ENCODE data around the gene POTEI. TPM values are rescaled to one million over a fixed set of nuclear protein-coding genes. Genes with fewer than 3 reads are reported as not detected.
"Not testable (repeated sequence)": the region's sequence is repeated elsewhere in the genome, so short reads cannot be mapped to it uniquely, and the experiment has no call there.

POTEI gene
- not detected for total RNA-seq

GRCh38 chr2:130509228-130509627 lies at the start of gene POTEI:
POTEI (minus strand) TSS chr2:130509328; CDS start chr2:130509235, 93 bp downstream.
- not testable (repeated sequence) for TF ChIP-seq CTCF (IDR thresholded peaks at IDR 0.05; ENCODE audit: low read depth)

GRCh38 chr2:130520992-130521391 lies 11.9 kb upstream of the POTEI start, which contains the start of gene CFC1B:
CFC1B (plus strand) TSS chr2:130521222; CDS start chr2:130521485, 263 bp downstream.
- TF ChIP-seq CTCF (IDR thresholded peaks at IDR 0.05; ENCODE audit: low read depth), result not testable (repeated sequence)

Small RNAs within 50 kb of the gene (small RNA-seq; reads per million reads assigned to genes)
- not detected for gene RF00017
- not detected for gene RNU6-473P

Other genes starting within 250 kb of the POTEI start
- gene IMP4, start 166.4 kb downstream of the POTEI start, total RNA-seq, result 100 to 1,000 TPM in 1 of 4 donors, 10 to 100 TPM in 3; 66.5 to 112 (median 75.2) TPM
- 10 to 100 TPM; 29.2 to 64.3 (median 58.7) TPM for gene PTPN18, start 153.3 kb downstream of the POTEI start, total RNA-seq
- not detected for gene CFC1B, start 11.9 kb upstream of the POTEI start, total RNA-seq
- gene CFC1, start 90.2 kb upstream of the POTEI start, total RNA-seq, result not detected
- not detected for gene POTEJ, start 102.1 kb upstream of the POTEI start, total RNA-seq
- gene GPR148, start 219.7 kb upstream of the POTEI start, total RNA-seq, result not detected
- gene AMER3, start 246.2 kb upstream of the POTEI start, total RNA-seq, result not detected